HG03457 (cell line): ENCODE results near the gene OR10A6.

Experiments used
- ATAC-seq: cut with Tn5 transposase; IDR thresholded peaks from one replicate; pipeline ENCODE4 v1.9.1; 2021; ENCODE audit warnings: moderate number of reproducible peaks; ENCODE audit not compliant: unreplicated experiment

The OR10A6 gene, protein sequence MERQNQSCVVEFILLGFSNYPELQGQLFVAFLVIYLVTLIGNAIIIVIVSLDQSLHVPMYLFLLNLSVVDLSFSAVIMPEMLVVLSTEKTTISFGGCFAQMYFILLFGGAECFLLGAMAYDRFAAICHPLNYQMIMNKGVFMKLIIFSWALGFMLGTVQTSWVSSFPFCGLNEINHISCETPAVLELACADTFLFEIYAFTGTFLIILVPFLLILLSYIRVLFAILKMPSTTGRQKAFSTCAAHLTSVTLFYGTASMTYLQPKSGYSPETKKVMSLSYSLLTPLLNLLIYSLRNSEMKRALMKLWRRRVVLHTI

DNA sequence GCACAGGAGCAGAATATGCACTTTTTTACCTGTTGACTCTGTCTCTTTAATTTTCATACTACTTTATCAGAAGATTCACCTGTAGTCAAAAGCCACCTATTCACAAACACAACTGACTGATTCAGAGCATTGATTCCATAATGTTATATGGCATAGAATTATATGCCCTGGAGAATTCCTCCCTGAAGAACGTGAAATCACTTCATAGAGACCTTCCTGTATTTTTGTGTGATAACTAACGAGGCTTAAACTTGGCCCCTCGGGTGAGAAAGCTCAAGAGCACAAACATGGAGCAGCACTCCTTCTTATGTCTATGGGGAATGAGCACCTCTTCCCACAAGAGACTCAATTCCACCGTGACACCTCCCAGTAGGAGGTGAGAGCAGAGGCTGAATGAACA lies at the start of gene OR10A6:
OR10A6 (minus strand) TSS at position 101 of the 400 bp plus-strand sequence. CDS start 2,606 bp downstream, outside the sequence.
- ATAC-seq, result no peak

- ATAC-seq, result no peak
Measured at GRCh38 chr11:7977232-7977917, 46.3 kb upstream of the OR10A6 start.

GRCh38 chr11:7974668-7975067 lies 43.6 kb upstream of the OR10A6 start:
- ATAC-seq, result no peak

DNA sequence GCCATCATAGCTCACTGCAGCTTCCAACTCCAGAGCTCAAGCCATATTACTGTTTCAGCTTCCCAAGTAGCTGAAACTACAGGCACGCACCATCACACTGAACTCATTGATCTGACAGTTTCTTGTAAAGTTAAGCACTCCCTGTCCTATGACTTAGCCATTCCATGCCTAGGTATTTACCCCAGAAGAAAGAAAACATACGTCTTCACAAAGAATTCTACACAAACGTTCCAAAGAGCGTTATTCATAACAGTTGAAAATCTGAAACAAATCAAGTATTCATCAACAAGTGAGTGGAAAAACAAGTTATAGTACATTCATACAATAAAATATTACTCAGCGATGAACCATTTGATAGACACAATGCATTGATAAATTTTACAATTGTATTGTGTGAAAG lies 41.9 kb upstream of the OR10A6 start:
- no peak for ATAC-seq

- no peak for ATAC-seq
Measured at GRCh38 chr11:7971846-7972245, 40.8 kb upstream of the OR10A6 start.

DNA sequence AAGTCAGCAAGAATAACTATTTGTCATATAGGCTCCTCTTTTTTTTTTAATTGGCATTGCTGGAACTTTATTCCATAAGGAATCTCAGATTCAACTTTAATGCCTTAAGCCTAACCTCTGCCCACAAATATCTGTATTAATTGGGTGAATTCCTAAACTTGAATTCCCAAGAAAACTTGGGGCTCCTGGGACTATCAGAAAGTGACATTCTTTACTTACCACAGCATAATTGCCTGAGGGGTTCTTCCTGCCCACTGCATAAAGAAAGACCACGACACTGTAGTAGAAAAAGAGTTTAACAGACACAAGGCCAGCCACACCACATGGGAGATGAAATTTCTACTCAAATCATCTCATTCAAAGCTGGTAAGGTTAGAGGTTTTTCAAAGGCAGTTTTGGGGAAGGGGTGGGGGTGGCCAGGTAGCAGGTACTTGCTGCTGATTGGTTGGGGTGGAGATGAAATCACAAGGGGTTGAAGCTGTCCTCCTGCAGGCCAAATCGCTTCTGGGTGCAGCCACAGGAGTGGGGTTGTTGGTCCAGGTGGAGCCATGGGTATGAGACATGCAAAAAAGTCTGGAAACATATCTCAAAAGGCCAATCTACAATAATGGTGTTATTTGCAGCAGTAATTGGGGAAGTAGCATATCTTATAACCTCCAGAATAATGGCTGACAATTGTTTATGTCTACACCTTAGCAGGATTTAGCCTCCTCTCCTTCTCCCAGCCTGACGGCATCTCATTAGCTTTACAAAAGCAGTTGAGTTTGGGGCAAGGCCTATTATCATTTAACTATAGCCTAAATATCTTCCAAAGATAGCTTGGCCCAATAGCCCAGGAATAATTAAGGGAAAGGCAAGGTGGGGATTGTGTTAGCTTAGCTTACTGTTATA lies 38.9 kb upstream of the OR10A6 start:
- ATAC-seq, result no peak

- no peak for ATAC-seq
Measured at GRCh38 chr11:7968686-7969085, 37.6 kb upstream of the OR10A6 start.

- no peak for ATAC-seq
Measured at GRCh38 chr11:7967826-7968225, 36.8 kb upstream of the OR10A6 start.

DNA sequence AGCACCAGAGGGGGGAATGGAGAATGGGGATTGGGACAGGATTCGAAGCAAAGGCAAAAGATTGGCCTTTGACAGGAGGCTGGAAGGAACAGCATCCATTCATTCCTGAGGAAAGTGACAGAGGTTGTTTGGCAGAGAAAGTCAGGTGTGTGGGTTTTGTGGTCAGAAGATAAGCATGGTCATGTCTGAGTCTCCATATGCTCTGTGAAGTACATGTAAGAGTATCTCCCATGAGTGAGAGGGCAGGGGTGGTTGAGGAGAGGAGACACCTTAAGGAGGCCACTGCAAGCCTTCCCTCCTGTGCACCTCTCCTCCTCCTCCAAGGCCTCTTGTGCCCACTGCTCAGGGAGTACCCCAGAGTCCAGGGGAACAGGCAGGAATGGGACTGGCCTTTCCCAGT lies 36.0 kb upstream of the OR10A6 start:
- ATAC-seq, result no peak

DNA sequence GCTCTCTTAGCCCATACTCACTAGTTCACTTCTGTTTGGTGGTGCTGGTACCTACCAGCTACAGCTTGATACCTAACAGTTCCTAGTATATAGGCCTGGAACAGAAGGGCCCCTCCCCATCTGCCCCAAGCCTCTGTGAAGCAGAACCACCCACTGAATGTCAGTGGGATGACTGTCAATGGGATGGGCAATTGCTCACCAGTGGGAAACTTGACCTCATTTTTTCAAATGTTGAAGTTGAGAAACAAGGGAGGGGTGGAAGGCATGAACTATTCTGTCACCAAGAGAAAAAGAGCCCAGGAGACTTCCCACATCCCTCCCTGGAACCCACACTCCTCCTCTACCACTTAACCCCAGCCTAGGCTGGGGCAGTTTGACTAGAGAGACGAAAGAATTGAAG lies 34.3 kb upstream of the OR10A6 start, which contains the start of gene NLRP10:
NLRP10 (minus strand) TSS at position 62 of the 400 bp plus-strand sequence. CDS start 1,952 bp downstream, outside the sequence.
- no peak for ATAC-seq

- ATAC-seq, result no peak
Measured at GRCh38 chr11:7964873-7965272, 33.8 kb upstream of the OR10A6 start.

DNA sequence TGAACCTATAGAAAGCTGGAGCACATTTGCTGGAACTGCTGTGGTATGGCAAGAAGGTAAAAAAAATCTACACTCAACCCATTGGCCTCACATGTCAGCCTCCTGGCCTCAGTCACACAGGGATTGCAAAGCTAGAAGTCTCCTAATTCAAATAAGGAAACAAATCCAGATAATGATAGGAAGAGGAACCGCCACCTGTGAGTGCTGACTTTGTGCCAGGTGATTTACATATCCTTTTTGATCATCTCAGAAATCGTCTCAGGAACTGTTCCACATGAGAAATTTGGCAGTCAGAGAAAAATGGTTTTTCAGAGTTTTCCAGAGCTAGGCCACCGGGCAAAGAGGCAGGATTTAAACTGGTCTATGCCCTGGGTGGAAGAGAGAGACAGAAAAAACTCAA lies 33.2 kb upstream of the OR10A6 start:
- ATAC-seq, result no peak

DNA sequence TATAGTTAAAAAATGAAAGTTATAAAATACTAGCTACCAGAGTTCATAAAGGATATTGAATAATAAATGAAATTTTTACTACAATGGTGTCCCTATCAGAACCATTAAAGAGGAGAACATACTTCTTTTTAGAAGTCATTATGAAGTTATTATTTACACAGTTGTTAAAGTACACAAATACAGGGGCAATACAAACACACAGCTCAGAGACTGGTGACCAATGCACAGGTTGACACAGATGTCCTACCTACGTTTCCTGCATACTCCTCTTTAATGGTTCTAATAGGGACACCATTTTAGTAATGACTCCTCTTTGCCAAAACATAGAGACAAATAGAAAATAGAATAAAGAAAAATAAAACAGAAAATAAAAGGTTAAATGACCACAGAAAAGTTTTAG lies 24.1 kb upstream of the OR10A6 start:
- no peak for ATAC-seq

- no peak for ATAC-seq
Measured at GRCh38 chr11:7949934-7950333, 18.9 kb upstream of the OR10A6 start.

DNA sequence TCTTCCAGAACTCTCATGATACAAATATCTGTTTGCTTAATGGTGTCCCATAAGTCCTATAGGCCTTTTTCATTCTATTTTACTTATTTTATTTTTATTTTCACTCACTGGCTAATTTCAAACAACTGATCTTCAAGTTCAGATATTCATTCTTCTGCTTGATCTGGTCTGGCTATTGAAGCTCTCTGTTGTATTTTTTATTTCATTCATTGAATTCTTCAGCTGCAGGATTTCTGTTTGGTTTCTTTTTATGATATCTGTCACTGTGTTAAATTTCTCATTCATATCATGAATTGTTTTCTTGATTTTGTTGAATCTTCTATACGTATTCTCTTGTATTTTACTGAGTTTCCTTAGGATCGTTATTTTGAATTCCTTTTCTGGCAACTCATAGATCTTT lies 13.1 kb upstream of the OR10A6 start:
- no peak for ATAC-seq

DNA sequence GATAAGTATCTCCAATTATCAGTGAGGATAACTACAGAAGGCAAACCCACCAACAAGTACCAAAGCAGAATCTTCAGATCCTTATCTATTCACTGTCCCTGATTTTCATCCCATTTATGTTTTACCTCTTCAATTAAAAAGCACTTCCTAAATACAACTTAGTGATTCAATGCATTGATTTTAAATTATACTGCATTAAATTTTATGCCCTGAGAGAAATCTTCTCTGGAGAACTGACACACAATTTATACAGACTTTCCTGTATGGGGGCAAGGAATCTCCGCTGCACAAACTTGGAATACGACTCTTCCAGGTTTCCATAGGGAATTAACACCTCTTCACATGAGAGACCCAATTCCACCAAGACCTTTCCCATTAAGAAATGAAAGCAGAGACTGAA lies 10.5 kb upstream of the OR10A6 start, which contains the start of gene OR10A3:
OR10A3 (minus strand) TSS at position 101 of the 400 bp plus-strand sequence. CDS start 2,188 bp downstream, outside the sequence.
- ATAC-seq, result no peak

GRCh38 chr11:7941146-7941545 lies 10.1 kb upstream of the OR10A6 start:
- ATAC-seq, result no peak

GRCh38 chr11:7936615-7937014 lies 5.5 kb upstream of the OR10A6 start:
- no peak for ATAC-seq

DNA sequence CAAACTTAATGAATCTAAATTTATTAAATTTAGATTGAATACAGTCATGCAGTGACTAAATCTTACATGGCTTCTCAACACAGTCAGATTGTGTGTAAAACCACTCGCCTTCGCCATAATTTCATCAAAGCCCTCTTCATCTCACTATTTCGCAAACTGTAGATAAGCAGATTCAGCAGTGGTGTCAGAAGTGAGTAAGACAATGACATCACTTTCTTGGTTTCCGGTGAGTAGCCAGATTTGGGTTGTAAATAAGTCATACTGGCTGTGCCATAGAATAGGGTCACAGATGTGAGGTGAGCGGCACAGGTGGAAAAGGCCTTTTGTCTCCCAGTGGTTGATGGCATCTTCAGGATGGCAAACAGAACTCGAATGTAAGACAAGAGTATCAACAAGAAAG lies 3.4 kb downstream of the OR10A6 start:
- ATAC-seq, result no peak

- no peak for ATAC-seq
Measured at GRCh38 chr11:7924536-7924935, 6.5 kb downstream of the OR10A6 start.

- ATAC-seq, result no peak
Measured at GRCh38 chr11:7918141-7918540, 12.9 kb downstream of the OR10A6 start.
